ENCODE measurements around the gene CLCN6.
"Not testable (repeated sequence)": the region's sequence is repeated elsewhere in the genome, so short reads cannot be mapped to it uniquely, and the experiment has no call there.

CLCN6 gene

DNA sequence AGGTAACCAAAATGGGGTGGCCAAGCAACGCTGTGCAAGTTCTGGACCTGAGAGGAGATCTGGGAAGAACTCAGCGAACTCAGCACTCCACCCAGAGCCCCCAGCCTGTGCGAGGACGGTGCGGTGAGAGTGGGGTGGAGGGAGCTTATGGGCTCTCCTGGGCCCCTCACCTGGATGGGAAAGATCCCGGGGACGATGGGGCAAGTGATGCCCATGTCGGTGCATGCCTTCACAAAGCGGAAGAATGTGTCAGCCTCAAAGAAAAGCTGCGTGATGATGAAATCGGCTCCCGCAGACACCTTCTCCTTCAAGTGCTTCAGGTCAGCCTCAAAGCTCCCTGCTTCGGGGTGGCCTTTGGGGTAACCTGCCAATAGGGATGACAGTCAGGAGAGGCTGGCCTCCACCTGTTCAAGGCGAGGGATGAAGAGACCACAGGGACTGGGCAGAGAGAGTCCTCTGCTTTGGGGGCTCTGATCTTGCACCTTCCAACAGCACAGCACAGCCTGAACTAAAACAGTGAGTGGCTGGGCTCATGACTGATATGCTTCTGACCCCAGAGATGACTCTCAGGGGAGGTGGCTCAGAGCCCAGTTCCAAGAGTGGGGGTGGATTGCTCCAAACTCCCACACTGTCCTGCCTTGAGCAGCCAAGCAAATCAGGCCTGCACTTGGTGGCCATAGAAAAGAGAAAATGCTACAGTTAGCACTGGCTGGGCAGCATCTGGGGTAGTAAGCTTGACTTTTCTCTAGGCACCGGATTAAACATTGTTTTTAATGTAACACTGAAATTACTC is 9.8 kb upstream of the CLCN6 start:
- no peak for DNase-seq

DNA sequence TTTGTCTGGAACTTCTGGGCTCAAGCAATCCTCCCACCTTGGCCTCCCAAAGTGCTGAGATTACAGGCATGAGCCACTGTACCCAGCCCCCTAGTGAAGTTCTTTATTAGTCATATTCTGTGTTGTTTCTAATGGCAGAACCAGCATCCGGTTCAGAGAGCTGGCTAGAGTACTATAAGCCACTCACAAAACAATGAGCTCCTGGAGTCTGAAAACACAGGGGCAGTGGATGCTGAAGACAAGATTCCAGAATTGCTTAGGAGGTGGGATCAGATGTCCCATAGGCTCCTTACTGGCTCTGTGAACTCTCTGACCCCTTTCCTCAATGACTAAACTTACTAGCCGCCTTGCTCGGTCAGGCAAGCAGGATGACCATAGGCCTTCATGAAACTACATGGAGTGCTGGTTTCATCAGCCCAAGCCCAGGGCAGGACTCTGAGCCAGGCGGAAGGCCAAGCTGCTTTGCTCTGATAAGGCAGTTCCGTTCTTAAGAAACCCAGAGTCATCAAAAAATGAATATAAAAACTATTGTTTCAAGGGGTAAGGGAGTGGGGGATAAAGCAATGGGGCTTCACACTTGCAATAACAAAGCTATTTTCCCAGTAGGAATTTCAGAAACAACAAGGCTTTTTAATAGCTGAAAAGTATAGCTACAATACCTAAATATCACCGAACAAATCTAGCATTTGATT is 8.3 kb upstream of the CLCN6 start:
- no peak for DNase-seq

DNA sequence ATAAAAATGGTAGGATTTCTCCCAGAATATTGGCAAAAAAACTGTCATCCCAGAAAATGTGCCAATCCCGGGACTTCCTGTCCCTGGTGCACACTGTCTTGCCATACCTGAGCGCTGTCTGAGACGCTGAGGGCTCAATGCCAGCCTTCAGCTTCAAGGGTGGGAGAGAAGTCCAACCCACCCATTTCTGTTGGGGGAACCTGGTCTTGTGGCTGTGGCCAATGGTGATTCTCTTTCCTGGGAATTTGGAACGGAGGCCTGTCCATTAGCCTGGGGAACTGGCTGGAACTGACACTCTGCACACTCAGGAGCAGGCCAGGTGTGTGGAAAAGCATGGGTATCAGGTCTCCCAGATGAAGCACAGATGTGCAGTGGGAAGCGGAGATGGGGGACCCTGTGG is 6.9 kb upstream of the CLCN6 start:
- no peak for DNase-seq

DNA sequence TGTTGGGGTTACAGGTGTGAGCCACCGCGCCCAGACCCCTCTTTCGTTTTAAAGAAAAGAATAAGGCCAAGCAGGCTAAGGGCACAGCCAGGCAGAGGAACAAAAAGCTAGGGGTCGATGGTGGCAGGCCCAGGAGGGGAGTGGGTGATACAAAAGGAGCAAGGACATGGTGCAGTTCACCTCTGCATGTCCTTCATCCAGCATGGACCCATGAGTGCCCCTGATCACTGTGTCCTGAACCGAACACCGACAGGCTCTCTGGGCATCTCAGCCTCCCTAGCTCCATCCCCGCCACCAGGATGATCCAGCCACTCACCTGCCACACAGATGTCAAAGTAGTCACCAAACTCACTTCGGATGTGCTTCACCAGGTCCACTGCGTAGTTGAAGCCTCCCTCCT is 6.1 kb upstream of the CLCN6 start:
- no peak for DNase-seq

- DNase-seq, result no peak
Observed at GRCh38 chr1:11800391-11800755, 5.6 kb upstream of the CLCN6 start.

DNA sequence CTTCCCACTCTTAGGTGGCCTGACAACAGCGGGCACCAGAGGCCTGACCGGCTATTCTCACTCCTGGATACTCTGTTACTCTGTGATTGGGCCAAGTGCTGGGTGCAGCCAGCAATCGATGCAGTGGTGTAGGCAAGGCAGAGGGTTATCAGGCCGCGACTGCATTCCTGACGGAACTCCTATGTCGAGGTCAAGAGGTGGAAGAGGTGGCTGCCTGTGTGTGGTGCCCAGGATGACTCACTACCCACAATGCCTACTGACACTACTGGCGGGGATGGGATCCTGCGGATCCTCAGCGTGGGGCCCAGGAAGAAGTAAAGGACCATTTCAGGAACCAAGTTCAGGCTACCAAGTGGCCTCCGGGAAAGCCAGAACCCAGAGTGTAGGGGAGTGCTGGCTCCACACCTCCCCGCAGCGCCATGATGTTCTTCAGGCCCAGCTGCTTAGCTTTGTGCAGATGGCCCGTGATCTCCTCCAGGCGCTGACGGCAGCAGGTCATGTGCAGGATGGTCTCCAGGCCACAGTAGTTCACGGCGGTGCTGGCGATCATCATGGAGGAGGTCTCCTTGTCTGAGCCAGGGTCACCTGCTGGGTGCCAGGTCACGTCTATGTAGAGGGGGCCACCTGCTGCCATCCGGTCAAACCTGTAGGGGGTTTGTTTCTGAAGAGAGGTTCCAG is 5.1 kb upstream of the CLCN6 start:
- DNase-seq, result no peak

- DNase-seq, result no peak
Observed at GRCh38 chr1:11802616-11802972, 3.4 kb upstream of the CLCN6 start.

GRCh38 chr1:11802973-11803885 is 2.8 kb upstream of the CLCN6 start:
- DNase-seq, result no peak

DNA sequence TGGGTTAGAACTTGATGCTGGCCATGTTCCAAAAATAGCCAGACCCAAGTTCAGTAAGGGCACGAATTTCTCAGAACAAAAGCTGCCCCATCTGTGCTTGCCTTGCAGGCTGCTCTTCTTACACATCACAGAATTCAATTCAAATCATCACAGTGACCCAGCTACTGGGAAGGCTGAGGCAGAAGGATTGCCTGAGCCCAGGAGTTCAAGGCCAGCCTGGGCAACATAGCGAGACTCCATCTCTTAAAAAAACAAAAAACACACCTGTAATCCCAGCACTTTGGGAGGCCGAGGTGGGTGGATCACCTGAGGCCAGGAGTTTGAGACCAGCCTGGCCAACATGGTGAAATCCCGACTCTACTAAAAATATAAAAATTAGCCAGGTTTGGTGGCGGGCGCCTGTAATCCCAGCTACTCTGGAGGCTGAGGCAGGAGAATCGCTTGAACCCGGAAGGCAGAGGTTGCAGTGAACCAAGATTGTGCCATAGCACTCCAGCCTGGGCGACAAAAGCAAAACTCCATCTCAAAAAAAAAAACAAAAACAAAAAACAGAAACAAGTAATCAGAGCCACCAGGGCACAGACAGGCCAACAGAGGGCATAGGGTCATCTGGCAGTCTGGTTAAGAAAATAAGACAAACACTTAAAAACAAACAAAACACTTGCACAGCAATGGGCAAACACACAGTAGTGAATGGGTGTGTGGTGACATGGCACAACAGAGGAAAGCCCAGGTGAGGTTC is 1.9 kb upstream of the CLCN6 start:
- not testable (repeated sequence) for DNase-seq

DNA sequence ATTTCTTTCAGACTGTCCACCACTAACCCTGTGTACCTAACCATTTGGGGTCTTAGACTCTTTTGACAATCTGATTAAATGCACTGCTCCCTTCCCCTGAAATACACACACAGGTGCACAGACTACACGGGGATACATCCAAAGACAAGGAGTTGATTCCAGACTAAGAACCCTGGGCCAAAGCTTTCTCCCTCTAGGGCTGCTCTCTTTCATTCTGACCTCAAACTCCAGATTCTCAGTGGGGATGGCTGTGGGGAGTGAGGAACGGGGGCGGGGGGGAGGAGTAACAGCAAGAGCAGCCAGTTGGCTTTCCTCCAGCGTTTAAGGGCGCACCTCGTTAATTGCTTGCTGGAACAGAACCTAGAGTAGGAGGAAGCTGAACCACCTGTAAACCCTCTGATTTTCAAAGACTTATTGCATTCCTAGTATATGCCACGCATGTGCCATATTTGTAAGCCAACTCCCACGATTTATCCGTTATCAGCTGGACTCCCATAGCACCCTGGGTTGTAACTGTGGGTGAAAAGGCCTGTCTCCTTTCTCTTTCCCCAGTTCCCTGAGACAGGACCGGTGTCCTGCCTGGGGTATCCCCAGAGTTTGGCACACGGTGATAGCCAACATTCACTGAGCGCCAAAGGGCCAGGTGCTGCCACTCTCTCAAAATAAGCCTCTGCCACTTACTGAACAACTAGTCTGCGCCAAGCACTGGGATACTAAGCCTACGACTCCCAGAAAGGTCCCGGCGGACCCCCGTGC is 1.1 kb upstream of the CLCN6 start:
- peak; percentile 16 for DNase-seq

DNA sequence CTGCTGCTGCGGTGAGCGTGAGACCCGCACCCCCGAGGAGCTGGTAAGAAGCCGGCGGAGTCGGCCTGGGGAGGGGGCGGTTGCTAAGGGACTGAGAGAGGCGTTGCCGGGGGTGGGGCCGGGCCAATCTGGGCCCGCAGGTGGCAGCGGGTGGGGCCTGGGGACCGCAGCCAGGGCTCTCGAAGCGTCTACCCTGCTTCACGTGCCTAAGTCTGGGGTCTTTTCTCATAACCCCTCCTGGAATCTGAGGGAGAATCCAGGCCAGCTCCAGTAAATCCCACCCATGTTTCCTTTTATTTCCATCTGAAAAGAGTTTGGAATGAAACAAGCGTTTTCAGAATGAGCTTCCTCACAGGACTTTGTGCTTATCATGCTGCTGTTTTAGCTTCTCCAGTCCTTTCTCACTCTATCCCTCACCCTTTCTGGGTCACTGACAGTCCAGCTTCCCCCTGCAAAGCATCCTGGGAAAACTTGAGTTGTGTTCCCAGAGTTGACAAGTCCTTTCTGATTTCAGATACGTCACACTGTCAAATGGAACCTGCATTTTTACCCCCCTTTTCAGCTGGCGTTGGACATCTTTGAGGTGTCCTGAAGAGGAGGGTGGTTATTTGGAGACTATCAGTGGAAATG is 431 bp downstream of the CLCN6 start:
- DNase-seq, result peak; percentile 37

- no peak for DNase-seq
Observed at GRCh38 chr1:11807133-11807532, 1.1 kb downstream of the CLCN6 start.

- DNase-seq, result no peak
Observed at GRCh38 chr1:11813021-11813420, 7.0 kb downstream of the CLCN6 start.

DNA sequence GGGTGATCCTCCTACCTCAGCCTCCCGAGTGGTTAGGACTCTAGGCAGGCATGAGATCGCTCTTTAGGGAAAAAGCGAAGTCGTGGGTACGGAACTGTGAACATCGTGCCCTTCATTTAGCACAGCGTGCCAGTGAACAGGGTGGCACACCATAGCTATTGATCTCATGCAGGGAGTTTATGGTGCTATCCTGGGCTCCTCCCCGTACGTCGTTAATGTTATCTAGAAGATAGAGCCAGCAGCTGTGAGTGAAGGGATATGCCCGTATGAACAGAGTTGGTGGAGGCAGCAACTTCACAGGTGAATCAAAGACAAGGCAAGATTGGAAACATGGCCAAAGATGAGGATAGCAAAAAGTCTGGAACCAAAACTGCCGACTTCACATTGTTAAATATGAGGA is 11.2 kb downstream of the CLCN6 start:
- no peak for DNase-seq

- DNase-seq, result no peak
Observed at GRCh38 chr1:11822091-11822490, 16.1 kb downstream of the CLCN6 start.

- DNase-seq, result no peak
Observed at GRCh38 chr1:11823366-11824137, 17.6 kb downstream of the CLCN6 start.

DNA sequence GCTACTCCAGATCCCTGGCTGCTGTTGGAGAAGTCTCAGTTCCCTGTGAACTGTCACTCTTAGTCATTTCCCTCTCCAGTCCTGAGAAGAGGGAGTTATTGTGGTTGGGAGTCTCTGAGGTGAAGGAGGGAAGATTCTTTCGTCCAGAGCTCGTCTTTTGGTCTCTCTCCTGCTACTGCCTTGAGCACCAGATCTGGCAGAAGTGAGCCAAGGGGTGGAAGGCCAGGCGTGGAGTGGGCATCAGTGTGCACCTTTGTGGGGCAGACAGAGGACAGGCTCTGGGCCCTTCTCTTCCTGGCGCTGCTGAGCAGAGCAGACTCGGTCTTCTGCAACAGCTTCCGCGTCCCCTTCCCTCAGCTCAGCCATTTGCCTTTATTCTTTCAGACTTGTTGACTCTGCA is 19.1 kb downstream of the CLCN6 start:
- no peak for DNase-seq

GRCh38 chr1:11826946-11827345 is 21.0 kb downstream of the CLCN6 start:
- DNase-seq, result no peak

- no peak for DNase-seq
Observed at GRCh38 chr1:11828511-11828910, 22.5 kb downstream of the CLCN6 start.
